Measurements from ENCODE around the gene COX7B.

COX7B gene

DNA sequence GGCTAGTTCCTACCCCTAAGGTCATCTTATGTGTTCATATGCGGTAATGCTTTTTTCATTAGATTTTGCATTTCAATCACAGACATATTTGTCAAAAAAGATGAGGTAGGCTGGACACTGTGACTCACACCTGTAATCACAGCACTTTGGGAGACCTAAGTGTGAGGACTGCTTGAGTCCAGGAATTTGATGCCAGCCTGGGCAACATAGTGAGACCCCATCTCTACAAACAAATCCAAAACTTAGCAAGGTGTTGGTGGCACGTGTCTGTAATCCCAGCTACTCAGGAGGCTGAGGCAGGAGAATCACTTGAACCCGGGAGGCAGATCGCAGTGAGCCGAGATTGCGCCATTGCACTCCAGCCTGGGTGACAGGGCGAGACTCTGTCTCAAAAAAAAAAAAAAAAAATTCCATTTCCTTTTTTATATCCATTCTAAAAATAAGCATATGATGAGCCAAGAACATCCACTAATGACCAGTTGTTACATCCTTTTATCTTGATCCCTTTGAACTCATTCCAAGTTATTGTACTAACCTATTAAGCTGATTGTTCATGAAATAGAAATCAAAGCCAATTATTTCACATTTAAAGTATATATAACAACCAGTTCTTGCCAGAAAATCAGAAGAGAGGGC is 46.8 kb downstream of the COX7B start:
- DNase-seq = no peak

GRCh38 chrX:77946571-77946970 is 47.3 kb downstream of the COX7B start:
- DNase-seq = no peak

- no peak for DNase-seq
These were observed 50.6 kb downstream of the COX7B start for GRCh38 chrX:77949840-77950239.

DNA sequence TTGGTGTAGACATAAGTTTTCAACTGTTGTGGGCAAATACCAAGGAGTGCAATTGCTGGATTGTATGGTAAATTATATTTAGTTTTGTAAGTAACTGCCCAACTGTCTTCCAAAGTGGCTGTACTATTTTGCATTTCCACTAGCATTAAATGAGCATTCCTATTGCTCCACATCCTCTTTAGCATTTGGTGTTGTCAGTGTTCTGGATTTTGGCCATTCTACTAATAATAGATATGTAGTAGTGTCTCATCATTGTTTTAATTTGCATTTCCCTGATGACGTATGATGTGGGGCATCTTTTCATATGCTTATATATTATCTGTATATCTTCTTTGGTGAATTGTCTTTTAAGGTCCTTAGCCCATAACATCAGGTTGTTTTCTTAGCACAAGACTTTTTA is 52.9 kb downstream of the COX7B start:
- no peak for DNase-seq

- DNase-seq = no peak
These were observed 54.0 kb downstream of the COX7B start for GRCh38 chrX:77953302-77953701.

- DNase-seq = no peak
These were observed 54.4 kb downstream of the COX7B start for GRCh38 chrX:77953708-77954107.

All from RPMI8226 (cell line).